Vagina (tissue), 2 donors: ENCODE data around the gene C1QC. TPM values are rescaled to one million over a fixed set of nuclear protein-coding genes. Genes with fewer than 3 reads are reported as not detected.

Experiments
- DNase-seq, 2 donors: peaks; one replicate each; pipeline ENCODE4 v3.0.0-alpha.2; 2017; ENCODE audit errors: extremely low spot score in 2 of 2
- H3K27ac ChIP-seq: fragments of 200-600 bp; sonication (generic); one replicate; pipeline ENCODE4 v1.5.1; 2019
- H3K27me3 ChIP-seq: fragments of 200-600 bp; sonication (generic); one replicate; pipeline ENCODE4 v1.5.1; 2019
- H3K36me3 ChIP-seq, 2 donors: fragments of 200-600 bp; sonication (generic); one replicate each; pipeline ENCODE4 v1.5.1; 2017 to 2019
- H3K4me1 ChIP-seq: fragments of 200-600 bp; sonication (generic); one replicate; pipeline ENCODE4 v1.5.1; 2019
- H3K4me3 ChIP-seq, 2 donors: fragments of 200-600 bp; sonication (generic); 1 replicate in 1 of 2; 2 replicates in 1 of 2; pipeline ENCODE4 v1.5.1; 2016 to 2019
- H3K9me3 ChIP-seq: fragments of 200-600 bp; sonication (generic); one replicate; pipeline ENCODE4 v1.5.1; 2019
- CTCF ChIP-seq, 3 experiments: fragments of 450-650 bp in 2 of 3; fragments of 200-600 bp in 1 of 3; sonication (generic) in 1 of 3; IDR thresholded peaks; one replicate each; pipeline ENCODE4 v1.5.1; 2017 to 2019; ENCODE audit warnings: antibody characterized with exemption in 3 of 3, mild to moderate bottlenecking in 2 of 3, moderate library complexity in 2 of 3
- POLR2A ChIP-seq, 2 donors: fragments of 450-650 bp; IDR thresholded peaks; one replicate each; pipeline ENCODE4 v1.6.1; 2017; ENCODE audit warnings: antibody characterized with exemption in 2 of 2, mild to moderate bottlenecking in 2 of 2, moderate library complexity in 2 of 2
- POLR2AphosphoS5 ChIP-seq, 2 donors: sonication (generic); formaldehyde crosslinking; IDR thresholded peaks; one replicate each; pipeline ENCODE4 v1.9.0; 2017; ENCODE audit warnings: antibody characterized with exemption in 2 of 2, mild to moderate bottlenecking in 2 of 2, low read depth in 1 of 2; ENCODE audit not compliant: insufficient read depth in 1 of 2
- intact Hi-C: fragments of 100-400 bp; cut with DNase I; formaldehyde crosslinking; loops from one replicate; pipeline ENCODE4 v1.15.1; 2023
- total RNA-seq: library from RNA; depleted of rRNA; stranded (reverse); fragments of >200 nt; gene quantifications from one replicate; pipeline ENCODE4 v1.2.3, GENCODE V29; 2016

Gene C1QC
- total RNA-seq, 1 donor from 2014 or later = 128 TPM

GRCh38 chr1:22612671-22613571 lies 30.5 kb upstream of the C1QC start:
- no peak overlapping the region for H3K4me3 ChIP-seq
- no peaks in the 10 kb centered on the region for H3K4me1 ChIP-seq
- TF ChIP-seq CTCF (IDR thresholded peaks at IDR 0.05) (no peak), POLR2AphosphoS5 (IDR thresholded peaks at IDR 0.05; ENCODE audit: insufficient read depth in 1 of 2, low read depth in 1 of 2) (no peak), POLR2A (IDR thresholded peaks at IDR 0.05) (no peak)
- H3K36me3 ChIP-seq = no peaks in the 10 kb centered on the region
- intact Hi-C loops = loop anchor here (5.0 kb wide), 1 partner anchor 594 kb away; no protein-coding TSS in a partner anchor
- no peak for DNase-seq
- H3K9me3 ChIP-seq = no peaks in the 10 kb centered on the region
- no peak overlapping the region for H3K27ac ChIP-seq
- H3K27me3 ChIP-seq = no peaks in the 10 kb centered on the region

- no peak for TF ChIP-seq CTCF (IDR thresholded peaks at IDR 0.05)
- TF ChIP-seq POLR2AphosphoS5 (IDR thresholded peaks at IDR 0.05; ENCODE audit: insufficient read depth in 1 of 2, low read depth in 1 of 2) = no peak
- TF ChIP-seq POLR2A (IDR thresholded peaks at IDR 0.05) = no peak
- H3K27ac ChIP-seq = no peak overlapping the region
- intact Hi-C loops = loop anchor here (5.0 kb wide), 1 partner anchor 594 kb away; no protein-coding TSS in a partner anchor
Observed at GRCh38 chr1:22613572-22613918, 29.9 kb upstream of the C1QC start.

GRCh38 chr1:22613951-22614350 lies 29.5 kb upstream of the C1QC start:
- Histone ChIP-seq H3K4me1 (no peaks in the 10 kb centered on the region), H3K27me3 (no peaks in the 10 kb centered on the region), H3K27ac (no peak overlapping the region), H3K36me3 (no peaks in the 10 kb centered on the region), H3K4me3 (no peak overlapping the region), H3K9me3 (no peaks in the 10 kb centered on the region)
- no peak for DNase-seq
- TF ChIP-seq CTCF (IDR thresholded peaks at IDR 0.05) = no peak
- no peak for TF ChIP-seq POLR2A (IDR thresholded peaks at IDR 0.05)
- no peak for TF ChIP-seq POLR2AphosphoS5 (IDR thresholded peaks at IDR 0.05; ENCODE audit: insufficient read depth in 1 of 2, low read depth in 1 of 2)
- intact Hi-C loops = loop anchor here (5.0 kb wide), 1 partner anchor 593 kb away; no protein-coding TSS in a partner anchor

More at GRCh38 chr1:22613572-22613918, 29.9 kb upstream of the C1QC start:
- H3K4me3 ChIP-seq = no peak overlapping the region
- no peak for DNase-seq
- no peaks in the 10 kb centered on the region for H3K9me3 ChIP-seq
- H3K4me1 ChIP-seq = no peaks in the 10 kb centered on the region
- H3K36me3 ChIP-seq = no peaks in the 10 kb centered on the region
- H3K27me3 ChIP-seq = no peaks in the 10 kb centered on the region

DNA sequence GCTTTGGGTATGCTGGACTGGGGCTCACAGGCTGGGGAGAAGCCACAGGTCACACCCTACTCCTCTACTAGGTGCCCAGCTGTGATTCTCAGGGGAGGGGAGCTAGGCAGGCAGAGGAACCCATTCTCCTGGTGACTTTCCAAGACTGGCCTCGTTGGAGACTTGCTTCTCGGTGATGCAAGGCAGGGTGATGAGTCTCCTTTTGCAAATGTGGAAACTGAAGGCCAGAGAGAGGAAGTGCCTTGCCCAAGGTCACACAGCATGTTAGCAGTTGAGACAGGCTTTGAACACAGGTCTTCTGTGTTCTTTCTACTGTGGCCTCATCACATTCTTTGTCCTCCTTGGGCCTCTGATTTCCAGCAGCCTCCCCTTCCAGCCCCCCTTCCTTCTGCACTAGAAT lies 27.5 kb upstream of the C1QC start:
- Histone ChIP-seq H3K9me3 (no peaks in the 10 kb centered on the region), H3K36me3 (no peaks in the 10 kb centered on the region), H3K4me1 (no peaks in the 10 kb centered on the region), H3K27me3 (no peaks in the 10 kb centered on the region), H3K4me3 (no peak overlapping the region), H3K27ac (no peak overlapping the region)
- no peak for DNase-seq
- TF ChIP-seq CTCF (IDR thresholded peaks at IDR 0.05) = no peak
- TF ChIP-seq POLR2A (IDR thresholded peaks at IDR 0.05) = no peak
- TF ChIP-seq POLR2AphosphoS5 (IDR thresholded peaks at IDR 0.05; ENCODE audit: insufficient read depth in 1 of 2, low read depth in 1 of 2) = no peak
- intact Hi-C loops = no loop called here

GRCh38 chr1:22616571-22616970 lies 26.9 kb upstream of the C1QC start:
- TF ChIP-seq POLR2AphosphoS5 (IDR thresholded peaks at IDR 0.05; ENCODE audit: insufficient read depth in 1 of 2, low read depth in 1 of 2) (no peak), POLR2A (IDR thresholded peaks at IDR 0.05) (no peak), CTCF (IDR thresholded peaks at IDR 0.05) (no peak)
- Histone ChIP-seq H3K27me3 (no peaks in the 10 kb centered on the region), H3K4me3 (no peak overlapping the region), H3K9me3 (no peaks in the 10 kb centered on the region), H3K36me3 (no peaks in the 10 kb centered on the region), H3K27ac (no peak overlapping the region), H3K4me1 (no peaks in the 10 kb centered on the region)
- DNase-seq = no peak
- intact Hi-C loops = no loop called here
